MV-4-11 (cell line): ENCODE data around the gene CNTNAP5.

Source experiments
- DNase-seq: peaks from one replicate; lab custom pipeline; 2025; lab: John Stamatoyannopoulos, UW

CNTNAP5 gene

DNA sequence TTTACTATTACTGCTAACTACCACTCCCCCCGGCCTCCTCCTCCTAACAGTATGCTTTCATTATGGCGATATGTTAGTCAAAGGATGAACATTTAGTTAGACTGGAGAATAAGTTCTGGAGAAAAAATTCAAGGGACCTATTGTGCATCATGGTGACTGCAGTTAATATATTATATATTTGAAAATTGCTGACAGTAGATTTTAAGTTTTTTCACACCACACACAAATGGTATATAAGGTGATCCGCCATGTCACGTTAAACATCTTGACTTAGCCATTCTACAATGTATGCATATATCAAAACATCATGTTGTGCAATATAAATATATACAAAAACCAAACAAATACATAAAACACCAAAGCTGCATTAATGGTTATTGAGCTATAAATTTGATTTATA lies 873.7 kb downstream of the CNTNAP5 start:
- no peak for DNase-seq

DNA sequence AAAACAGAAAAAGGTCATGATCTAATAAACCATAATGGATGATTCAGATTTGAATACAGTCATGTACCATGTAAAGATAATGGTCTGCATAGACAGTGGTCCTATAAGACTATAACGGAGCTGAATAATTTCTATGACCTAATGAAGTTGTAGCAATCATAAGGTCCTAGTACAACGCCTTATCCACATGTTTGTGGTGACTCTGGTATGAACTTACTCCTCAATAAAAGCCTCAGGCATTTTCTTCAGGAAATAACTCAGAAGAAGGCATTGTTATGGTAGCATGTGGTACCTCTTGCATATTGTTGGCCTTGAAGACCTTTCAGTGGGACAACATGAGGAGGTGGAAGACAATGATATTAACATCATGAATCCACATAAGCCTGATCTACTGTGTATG lies 883.3 kb downstream of the CNTNAP5 start:
- no peak for DNase-seq

DNA sequence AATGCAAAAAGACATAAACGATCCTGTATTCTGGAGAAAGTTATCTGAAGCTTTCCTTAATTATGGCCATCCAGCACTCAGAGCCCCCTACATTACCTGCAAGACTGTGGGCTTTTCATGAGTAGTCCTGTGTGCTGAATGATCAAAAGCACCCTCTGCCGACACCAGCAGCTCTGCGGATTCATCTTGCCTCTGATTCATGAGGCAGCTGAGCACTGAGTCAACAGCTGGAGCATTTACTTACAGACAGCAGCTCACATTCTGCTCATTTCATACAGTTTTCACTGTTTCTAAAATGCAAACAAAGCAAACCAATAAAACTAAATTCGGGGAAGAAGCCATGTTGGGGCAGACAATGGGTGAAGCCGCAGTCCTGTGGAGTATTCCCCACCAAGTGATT lies 886.5 kb downstream of the CNTNAP5 start:
- DNase-seq = no peak

DNA sequence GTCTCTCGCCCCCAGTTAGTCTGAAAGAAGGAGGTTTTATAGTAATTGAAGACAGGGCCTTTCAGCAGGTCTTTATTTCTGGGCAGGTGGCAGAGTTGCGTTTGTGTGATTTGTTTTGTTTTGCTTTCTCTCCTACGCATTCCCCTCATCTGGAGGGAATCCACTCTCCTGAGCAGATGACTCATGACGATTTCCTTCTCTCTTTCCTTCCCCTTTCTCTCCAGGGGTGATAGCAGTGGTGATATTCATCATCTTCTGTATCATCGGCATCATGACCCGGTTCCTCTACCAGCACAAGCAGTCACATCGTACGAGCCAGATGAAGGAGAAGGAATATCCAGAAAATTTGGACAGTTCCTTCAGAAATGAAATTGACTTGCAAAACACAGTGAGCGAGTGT lies 888.8 kb downstream of the CNTNAP5 start:
- DNase-seq = no peak

DNA sequence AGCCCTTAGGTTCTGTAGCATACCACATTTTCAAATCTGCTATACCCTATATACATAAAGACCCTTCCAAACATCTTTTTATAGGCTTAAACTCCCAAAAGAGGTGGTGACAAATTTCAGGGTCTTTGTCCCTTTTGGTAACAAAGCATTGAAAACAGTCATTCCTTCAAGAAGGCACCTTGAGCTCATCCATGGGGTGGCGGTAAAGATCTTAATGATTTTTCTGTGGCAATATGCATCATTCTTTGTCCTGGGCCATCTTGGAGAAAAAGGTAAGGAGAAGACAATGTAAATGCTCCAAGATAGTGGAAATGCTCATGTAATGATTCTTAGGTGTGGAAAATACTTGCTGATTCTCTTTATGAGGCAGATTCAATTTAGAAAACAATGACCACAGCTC lies 890.5 kb downstream of the CNTNAP5 start:
- peak; percentile 45 for DNase-seq

DNA sequence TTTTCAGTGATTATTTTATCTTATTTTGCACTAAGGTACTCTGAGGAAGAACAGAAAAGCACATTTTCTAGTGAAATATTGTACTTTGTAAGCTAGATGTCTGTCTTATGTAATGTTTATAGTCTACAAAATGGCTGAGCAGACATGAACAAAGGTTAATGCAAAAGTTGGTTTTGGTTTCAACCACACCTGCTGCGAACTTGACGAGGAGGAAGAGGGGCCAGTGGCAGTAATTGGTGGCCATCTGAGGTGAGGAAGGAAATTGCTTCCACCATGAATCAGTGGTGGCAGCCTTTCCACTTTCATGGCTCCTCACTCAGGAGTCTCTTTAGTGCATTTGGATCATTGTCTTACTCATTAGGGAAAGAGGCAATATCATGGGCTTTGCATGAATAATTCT lies 894.2 kb downstream of the CNTNAP5 start:
- DNase-seq = no peak

DNA sequence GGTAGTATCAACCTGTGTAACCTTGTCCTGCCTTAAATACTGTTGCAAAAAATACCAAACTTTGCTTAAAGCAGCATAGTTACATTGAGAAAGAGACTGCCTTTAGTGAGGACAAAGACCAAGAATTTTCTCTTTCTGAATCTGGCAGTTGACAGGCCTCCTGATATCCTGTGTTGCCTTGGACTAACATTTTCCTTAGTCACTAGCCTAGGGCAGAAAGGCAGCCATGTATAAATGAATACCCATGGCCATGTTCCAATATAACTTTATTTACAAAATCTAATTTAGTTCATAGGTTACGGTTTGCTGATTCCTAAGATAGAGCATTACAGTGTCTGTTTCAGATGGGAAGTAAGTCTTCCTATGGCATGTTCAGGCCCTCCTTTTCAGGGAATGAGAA lies 895.4 kb downstream of the CNTNAP5 start:
- no peak for DNase-seq

DNA sequence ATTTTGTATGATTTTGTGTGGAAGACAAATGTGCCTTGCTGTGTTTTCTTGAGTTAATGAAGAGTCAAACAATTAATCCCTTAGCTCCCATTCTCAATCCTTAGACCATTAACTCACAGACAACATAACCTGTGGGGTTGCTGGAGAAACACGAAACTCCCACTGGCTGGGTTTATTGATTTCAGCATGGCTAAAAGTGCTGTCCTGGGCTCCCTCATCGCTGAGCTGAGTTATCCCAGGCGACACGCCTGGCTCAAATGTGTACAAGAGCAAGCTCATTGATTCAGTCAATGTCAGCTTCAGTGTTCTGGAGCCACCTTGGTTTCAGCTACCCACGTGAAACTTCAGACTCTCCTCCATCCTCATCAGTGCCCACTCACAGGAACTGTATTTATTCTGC lies 896.1 kb downstream of the CNTNAP5 start:
- DNase-seq = no peak

DNA sequence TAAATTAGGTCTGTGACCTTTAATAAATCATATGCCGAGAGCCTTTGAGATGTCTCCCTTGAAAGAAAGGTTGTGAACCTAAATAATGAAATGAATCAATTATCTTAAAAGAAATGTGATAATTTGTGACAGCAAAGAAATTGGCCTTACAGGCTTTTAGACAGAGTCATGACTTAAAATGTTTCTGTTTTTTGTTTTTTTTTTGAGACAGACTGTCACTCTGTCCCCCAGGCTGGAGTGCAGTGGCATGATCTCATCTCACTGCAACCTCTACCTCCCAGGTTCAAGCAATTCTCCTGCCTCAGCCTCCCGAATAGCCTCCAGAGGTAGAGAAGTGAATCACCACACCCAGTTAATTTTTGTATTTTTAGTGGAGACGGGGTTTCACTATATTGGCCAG lies 898.0 kb downstream of the CNTNAP5 start:
- no peak for DNase-seq

DNA sequence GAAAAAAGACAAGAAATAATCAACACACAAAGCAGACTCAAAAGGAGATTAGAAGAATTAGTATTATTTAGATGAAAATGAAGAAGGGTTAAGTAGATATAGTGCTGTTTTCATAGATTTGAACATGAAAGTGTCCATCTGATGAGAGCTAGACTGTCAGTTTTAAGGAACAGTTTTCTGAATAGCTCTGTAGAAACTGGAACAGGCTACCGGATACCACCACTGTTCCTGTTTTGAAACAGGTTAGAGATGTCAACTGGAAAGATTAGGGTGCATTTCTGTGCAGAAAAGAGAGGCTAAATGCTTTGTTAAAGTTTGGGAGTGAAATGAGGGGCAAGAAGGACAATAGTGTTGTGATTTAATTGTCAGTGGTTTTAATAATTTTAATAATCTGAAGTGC lies 908.8 kb downstream of the CNTNAP5 start:
- no peak for DNase-seq

DNA sequence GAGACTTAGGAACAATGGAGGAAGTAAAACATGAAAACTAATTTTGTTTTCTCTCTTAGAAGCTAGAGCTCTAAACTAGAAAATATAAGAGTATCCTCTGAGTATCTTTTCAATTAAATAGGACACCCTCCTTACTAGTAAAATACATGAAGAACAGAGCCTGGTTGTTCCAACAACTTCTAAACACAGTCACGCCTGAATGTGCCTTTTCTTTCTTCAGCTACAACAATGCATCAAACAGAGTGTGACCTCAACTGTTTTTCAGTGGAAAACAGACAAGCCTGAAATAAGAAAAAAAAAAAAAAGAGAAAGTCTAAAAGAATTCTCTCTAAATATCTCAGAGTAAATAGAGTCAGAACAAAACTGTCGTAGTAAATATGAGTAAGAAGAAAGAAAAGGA lies 928.8 kb downstream of the CNTNAP5 start:
- no peak for DNase-seq

DNA sequence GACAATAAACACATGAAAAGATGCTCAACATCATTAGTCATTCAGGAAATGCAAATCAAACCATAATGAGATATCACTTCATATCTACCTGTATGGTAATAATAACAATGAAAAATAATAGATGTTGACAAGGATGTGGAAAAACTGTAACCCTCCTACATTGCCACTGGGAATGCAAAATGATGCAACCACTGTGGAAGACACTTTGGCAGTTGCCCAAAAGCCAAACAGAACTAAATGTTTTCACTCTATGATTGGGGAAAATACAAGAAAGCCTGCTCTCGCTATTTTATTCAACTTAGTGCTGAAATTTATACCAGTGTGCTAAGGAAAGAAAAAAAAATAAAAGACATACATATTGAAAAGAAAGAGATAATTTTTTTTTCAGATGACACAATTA lies 934.5 kb downstream of the CNTNAP5 start:
- DNase-seq = no peak

DNA sequence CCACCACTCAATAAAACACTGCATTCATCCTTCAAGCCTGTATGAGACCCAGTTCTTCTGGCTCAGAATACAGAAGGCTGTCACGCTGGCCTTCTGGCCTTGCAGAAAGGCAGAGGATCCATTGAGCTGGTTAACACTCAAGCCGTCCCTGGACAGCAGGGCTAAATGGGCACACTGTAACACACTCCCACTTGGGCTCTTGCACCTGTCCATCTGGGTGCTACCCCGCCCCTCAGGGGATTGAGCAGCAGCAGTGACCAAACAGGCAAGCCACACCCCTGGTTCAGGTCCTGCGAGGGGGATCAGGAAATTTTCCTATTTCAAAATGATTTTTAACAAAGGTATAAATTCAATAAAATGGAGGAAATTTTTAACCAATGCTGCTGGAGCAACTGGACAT lies 936.0 kb downstream of the CNTNAP5 start:
- no peak for DNase-seq
